Neural progenitor cell (in vitro differentiated cells): Measurements from ENCODE around the gene HERC3.

Experiments
- CTCF ChIP-seq: fragments of 200-600 bp; sonication (generic); IDR thresholded peaks from 2 replicates; pipeline ENCODE4 v1.5.1; 2017; ENCODE audit warnings: antibody characterized with exemption, mild to moderate bottlenecking
- EZH2 ChIP-seq: fragments of 200-600 bp; sonication (generic); IDR thresholded peaks from 2 replicates; pipeline ENCODE4 v1.6.1; 2017; ENCODE audit warnings: antibody characterized with exemption, mild to moderate bottlenecking, moderate library complexity

- TF ChIP-seq CTCF = no peak
- TF ChIP-seq EZH2 = no peak
Measured at GRCh38 chr4:88585917-88586316, 6.4 kb upstream of the HERC3 start.
